ENCODE results near the gene ITGBL1.
A peak's percentile ranks its signal among the peaks of the same experiment; 100 is the strongest.

Gene ITGBL1

GRCh38 chr13:101639711-101640110 lies 187.2 kb downstream of the ITGBL1 start:
- no peak overlapping the region for H3K4me3 ChIP-seq (ENCODE audit: low read depth, low read length)
- POLR2A ChIA-PET, result no interaction called here
- no peak for DNase-seq (ENCODE audit: low read depth, low spot score)
- CTCF ChIA-PET, result no interaction called here
- TF ChIP-seq, protein P1, sequence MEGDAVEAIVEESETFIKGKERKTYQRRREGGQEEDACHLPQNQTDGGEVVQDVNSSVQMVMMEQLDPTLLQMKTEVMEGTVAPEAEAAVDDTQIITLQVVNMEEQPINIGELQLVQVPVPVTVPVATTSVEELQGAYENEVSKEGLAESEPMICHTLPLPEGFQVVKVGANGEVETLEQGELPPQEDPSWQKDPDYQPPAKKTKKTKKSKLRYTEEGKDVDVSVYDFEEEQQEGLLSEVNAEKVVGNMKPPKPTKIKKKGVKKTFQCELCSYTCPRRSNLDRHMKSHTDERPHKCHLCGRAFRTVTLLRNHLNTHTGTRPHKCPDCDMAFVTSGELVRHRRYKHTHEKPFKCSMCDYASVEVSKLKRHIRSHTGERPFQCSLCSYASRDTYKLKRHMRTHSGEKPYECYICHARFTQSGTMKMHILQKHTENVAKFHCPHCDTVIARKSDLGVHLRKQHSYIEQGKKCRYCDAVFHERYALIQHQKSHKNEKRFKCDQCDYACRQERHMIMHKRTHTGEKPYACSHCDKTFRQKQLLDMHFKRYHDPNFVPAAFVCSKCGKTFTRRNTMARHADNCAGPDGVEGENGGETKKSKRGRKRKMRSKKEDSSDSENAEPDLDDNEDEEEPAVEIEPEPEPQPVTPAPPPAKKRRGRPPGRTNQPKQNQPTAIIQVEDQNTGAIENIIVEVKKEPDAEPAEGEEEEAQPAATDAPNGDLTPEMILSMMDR (IDR thresholded peaks at IDR 0.05; ENCODE audit: insufficient read depth, low read length, missing control alignments), result no peak

- TF ChIP-seq, protein P1 (IDR thresholded peaks at IDR 0.05; ENCODE audit: insufficient read depth, low read length, missing control alignments), result no peak
- DNase-seq (ENCODE audit: low read depth, low spot score), result peak; percentile 65
- ChIA-PET POLR2A (interaction anchor here (0.7 kb wide), 1 partner anchor 10 kb away, joined by 3 read pairs; no protein-coding TSS in a partner anchor), CTCF (interaction anchor here (1.0 kb wide), 1 partner anchor 496 kb away, joined by 5 read pairs; no protein-coding TSS in a partner anchor)
- H3K4me3 ChIP-seq (ENCODE audit: low read depth, low read length), result no peak overlapping the region
These were observed 188.4 kb downstream of the ITGBL1 start for GRCh38 chr13:101640788-101641400.

DNA sequence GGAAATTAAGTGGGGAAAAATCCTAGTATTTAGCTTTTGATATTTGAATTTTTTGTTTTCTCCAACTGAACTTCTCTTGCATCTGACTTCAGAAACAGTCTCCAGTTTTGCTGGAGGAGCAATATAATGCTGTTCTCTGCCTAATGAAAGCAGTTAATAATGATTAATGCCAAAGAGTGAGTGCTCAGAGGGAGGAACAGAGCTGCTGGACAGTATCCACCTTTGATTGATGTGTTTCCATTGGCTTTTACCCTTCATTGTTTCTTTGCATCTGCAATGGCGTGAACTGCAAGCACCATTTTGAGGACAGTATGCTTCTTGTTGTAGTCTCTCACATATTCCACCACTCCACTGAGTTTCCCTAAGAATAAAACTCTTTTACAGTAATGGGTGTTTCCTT lies 193.4 kb downstream of the ITGBL1 start:
- no peak for DNase-seq (ENCODE audit: low read depth, low spot score)
- H3K4me3 ChIP-seq (ENCODE audit: low read depth, low read length), result no peak overlapping the region
- CTCF ChIA-PET, result no interaction called here
- TF ChIP-seq, protein P1 (IDR thresholded peaks at IDR 0.05; ENCODE audit: insufficient read depth, low read length, missing control alignments), result no peak
- POLR2A ChIA-PET, result no interaction called here

GRCh38 chr13:101647760-101648159 lies 195.3 kb downstream of the ITGBL1 start:
- CTCF ChIA-PET, result interaction anchor here (1.5 kb wide), 1 partner anchor 155 kb away, joined by 3 read pairs; no protein-coding TSS in a partner anchor
- TF ChIP-seq, protein P1 (IDR thresholded peaks at IDR 0.05; ENCODE audit: insufficient read depth, low read length, missing control alignments), result no peak

DNA sequence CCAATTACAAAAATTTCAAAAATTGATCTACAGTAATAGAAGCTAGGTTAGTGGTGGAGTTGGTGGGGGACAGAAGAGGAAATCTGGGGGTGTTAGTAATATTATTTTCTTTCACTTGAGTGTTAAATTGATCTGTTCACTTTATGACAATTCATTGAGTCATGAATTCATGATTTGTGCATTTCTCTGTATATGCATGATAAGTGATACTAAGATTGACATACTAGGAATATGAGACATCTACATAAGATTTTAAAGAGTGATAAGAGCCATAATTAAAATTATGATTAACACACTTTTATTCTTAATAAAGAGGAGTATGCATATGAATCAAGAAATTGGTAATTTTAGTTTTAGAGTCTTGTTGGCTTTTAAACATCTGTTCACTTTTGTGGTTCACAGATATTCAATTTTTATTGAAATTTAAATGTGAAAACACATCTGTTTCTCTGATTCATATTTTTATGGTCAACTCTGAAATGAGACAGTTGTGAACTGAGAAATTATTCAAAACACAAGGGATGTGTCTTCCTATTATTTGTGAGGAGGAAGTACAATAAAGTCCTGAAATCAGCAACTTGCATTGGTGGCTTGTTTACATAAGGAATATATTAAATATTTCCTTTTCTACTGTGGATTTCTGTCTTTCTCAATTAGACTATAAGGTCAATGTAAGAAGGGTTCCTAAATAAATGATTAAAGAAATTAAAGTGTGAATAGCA lies 196.5 kb downstream of the ITGBL1 start:
- no peak overlapping the region for H3K4me3 ChIP-seq (ENCODE audit: low read depth, low read length)
- TF ChIP-seq, protein P1 (IDR thresholded peaks at IDR 0.05; ENCODE audit: insufficient read depth, low read length, missing control alignments), result no peak
- CTCF ChIA-PET, result interaction anchor here (1.3 kb wide), 1 partner anchor 504 kb away, joined by 3 read pairs; no protein-coding TSS in a partner anchor
- POLR2A ChIA-PET, result no interaction called here
- DNase-seq (ENCODE audit: low read depth, low spot score), result no peak

More at GRCh38 chr13:101647760-101648159, 195.3 kb downstream of the ITGBL1 start:
- DNase-seq (ENCODE audit: low read depth, low spot score), result no peak
- POLR2A ChIA-PET, result no interaction called here
- H3K4me3 ChIP-seq (ENCODE audit: low read depth, low read length), result no peak overlapping the region

DNA sequence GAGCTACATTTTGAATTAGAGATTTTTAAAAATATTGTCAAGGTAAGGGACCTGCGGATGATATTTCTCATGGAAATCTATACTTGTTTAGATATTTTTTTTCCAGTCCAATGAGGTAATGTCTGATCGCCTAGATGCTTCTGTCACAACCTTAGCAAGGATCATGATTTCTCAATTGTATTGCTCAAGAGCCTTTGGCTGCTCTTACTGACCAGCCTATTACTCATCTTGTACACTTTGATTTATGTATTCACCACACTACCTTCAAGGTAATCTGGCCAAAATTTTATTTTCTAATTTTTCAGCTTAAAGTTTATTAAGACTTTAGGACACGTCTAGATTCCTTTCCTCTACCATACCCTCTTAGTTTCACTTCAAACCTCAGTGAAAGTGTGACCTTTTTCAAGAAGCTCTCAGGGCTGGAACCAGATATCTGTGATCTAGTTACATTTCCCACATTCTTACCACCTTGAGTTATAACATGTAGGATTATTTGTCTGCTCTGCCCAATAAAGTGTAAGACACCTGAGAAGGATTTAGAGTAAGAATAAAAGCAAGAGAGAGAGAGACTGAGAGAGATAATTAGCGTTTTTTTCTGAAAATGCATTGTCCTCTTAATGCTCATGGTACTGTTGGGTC lies 197.1 kb downstream of the ITGBL1 start:
- ChIA-PET POLR2A (no interaction called here), CTCF (interaction anchor here (1.3 kb wide), 1 partner anchor 505 kb away, joined by 3 read pairs; no protein-coding TSS in a partner anchor)
- no peak overlapping the region for H3K4me3 ChIP-seq (ENCODE audit: low read depth, low read length)
- no peak for DNase-seq (ENCODE audit: low read depth, low spot score)
- TF ChIP-seq, protein P1 (IDR thresholded peaks at IDR 0.05; ENCODE audit: insufficient read depth, low read length, missing control alignments), result no peak
